GM06990 (cell line): ENCODE measurements around the gene ENO3.

Source experiments
- DNase-seq: peaks from one replicate; pipeline ENCODE4 v3.0.0-alpha.2; 2011; ENCODE audit not compliant: insufficient read length; ENCODE audit errors: extremely low read depth
- H3K27me3 ChIP-seq: replicated peaks from 2 replicates; pipeline ENCODE4 v1.6.0; 2011; ENCODE audit warnings: low read length; ENCODE audit not compliant: control insufficient read depth, insufficient read depth
- H3K36me3 ChIP-seq: 2 replicates; pipeline ENCODE4 v1.5.1; 2011; ENCODE audit warnings: low read length; ENCODE audit not compliant: control insufficient read depth, insufficient read depth
- H3K4me3 ChIP-seq: replicated peaks from 2 replicates; pipeline ENCODE4 v1.5.1; 2011; ENCODE audit warnings: low read depth, mild to moderate bottlenecking, control low read depth, low read length
- TF ChIP-seq, protein P1 (sequence below): IDR thresholded peaks from 2 replicates; pipeline ENCODE4 v1.5.1; 2011; ENCODE audit warnings: low read length, control low read depth, mild to moderate bottlenecking, inconsistent platforms; ENCODE audit not compliant: insufficient read depth, poor library complexity, severe bottlenecking

ENO3 gene

GRCh38 chr17:5003214-5003867 lies 52.4 kb downstream of the ENO3 start:
- no peak for DNase-seq
- TF ChIP-seq, protein P1, sequence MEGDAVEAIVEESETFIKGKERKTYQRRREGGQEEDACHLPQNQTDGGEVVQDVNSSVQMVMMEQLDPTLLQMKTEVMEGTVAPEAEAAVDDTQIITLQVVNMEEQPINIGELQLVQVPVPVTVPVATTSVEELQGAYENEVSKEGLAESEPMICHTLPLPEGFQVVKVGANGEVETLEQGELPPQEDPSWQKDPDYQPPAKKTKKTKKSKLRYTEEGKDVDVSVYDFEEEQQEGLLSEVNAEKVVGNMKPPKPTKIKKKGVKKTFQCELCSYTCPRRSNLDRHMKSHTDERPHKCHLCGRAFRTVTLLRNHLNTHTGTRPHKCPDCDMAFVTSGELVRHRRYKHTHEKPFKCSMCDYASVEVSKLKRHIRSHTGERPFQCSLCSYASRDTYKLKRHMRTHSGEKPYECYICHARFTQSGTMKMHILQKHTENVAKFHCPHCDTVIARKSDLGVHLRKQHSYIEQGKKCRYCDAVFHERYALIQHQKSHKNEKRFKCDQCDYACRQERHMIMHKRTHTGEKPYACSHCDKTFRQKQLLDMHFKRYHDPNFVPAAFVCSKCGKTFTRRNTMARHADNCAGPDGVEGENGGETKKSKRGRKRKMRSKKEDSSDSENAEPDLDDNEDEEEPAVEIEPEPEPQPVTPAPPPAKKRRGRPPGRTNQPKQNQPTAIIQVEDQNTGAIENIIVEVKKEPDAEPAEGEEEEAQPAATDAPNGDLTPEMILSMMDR: no peak
- Histone ChIP-seq H3K27me3 (no peaks in the 10 kb centered on the region), H3K4me3 (no peak overlapping the region), H3K36me3 (peaks cover 41% of the 10 kb centered on the region)
